Stimulated activated CD4-positive, alpha-beta T cell treated with anti-CD3 and anti-CD28 coated beads, Interleukin-1b, Interleukin-23, amount 100 ng/mL, for 1 hour (primary cell): Measurements from ENCODE around the gene DCTD.

Experiments used
- DNase-seq, 2 donors: peaks; one replicate each; pipeline ENCODE4 v3.0.0-alpha.2; 2020; ENCODE audit warnings: low read depth in 2 of 2

The DCTD gene

GRCh38 chr4:182893474-182894080 lies 23.6 kb downstream of the DCTD start:
- no peak for DNase-seq

- DNase-seq: no peak
Observed at GRCh38 chr4:182893047-182893446, 24.1 kb downstream of the DCTD start.

- DNase-seq: no peak
Observed at GRCh38 chr4:182890202-182890601, 27.0 kb downstream of the DCTD start.

DNA sequence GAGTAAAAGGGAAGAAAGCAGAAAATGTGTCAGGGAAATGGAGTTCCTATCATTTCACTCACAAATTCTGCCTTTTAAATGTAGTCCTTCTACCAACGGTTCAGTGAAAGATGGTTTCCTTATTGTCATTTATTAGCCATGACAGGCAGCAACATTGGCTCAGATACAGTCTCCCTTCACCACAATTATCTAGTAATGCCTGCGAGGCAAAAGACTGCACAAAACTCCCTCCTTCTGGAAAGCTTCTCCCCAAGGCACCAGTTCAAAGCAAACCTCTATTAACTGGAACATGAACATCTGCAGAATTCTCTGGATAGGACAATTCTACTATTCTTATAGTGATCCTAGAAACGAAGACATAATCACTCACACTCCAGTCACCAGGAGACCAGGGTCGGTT lies 28.3 kb downstream of the DCTD start:
- no peak for DNase-seq

- DNase-seq: no peak
Observed at GRCh38 chr4:182886768-182887167, 30.4 kb downstream of the DCTD start.

DNA sequence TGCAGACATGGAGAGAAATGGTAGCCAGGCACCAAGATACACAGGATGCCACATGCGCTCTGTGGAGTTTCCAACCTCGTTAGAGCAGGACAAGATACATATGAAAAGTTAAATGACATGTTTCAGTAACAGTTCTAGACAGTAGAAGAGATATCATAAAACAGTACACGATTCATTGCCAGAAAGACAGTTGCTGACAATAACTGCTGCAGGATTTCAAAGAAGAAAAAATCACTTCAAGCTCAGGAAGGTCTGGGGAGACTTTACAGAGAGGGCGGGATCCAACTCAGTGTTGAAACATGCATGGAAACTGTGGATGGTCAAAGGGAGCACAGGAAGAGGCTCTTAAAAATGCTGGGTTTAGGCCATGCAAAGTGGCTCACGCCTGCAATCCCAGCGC lies 31.0 kb downstream of the DCTD start:
- DNase-seq: no peak

- DNase-seq: no peak
Observed at GRCh38 chr4:182885738-182886077, 31.5 kb downstream of the DCTD start.

- no peak for DNase-seq
Observed at GRCh38 chr4:182885022-182885737, 32.0 kb downstream of the DCTD start.

DNA sequence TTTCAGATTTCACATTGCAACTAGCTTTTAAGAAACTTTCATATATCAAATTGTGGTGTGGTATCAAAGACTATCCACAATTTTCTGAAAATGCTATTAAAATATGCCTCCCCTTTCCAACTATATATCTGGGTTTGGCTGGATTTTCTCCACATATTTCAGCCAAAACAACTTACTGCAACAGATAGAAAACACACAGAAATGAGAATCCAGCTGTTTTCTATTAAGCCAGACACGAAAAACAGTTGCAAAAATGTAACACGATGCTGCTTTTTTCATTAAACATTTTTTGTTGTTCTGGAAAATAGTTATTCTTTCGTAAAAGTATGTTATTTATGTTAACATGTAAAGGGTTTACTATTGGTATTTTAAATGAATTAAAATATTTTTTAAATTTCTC lies 33.1 kb downstream of the DCTD start:
- no peak for DNase-seq

DNA sequence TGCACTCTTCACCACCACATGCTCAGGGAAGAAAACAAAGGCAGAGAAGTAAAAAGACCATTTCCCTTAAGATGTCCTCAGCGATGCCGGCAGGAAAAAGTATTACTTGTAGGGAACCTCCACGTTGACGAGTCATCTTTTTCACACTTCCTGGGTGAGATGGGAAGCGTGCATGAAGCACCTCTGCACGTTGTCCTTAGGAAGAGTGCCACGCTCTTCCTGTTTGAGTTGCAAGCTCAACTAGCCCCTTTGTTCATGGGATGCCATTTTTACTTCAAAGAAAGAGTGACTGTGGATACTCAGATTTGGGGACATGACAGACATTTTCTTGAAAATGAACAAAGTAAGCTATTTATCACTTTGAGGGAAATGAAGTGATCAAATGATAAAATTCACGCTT lies 33.8 kb downstream of the DCTD start:
- no peak for DNase-seq

- DNase-seq: no peak
Observed at GRCh38 chr4:182881914-182882313, 35.3 kb downstream of the DCTD start.

DNA sequence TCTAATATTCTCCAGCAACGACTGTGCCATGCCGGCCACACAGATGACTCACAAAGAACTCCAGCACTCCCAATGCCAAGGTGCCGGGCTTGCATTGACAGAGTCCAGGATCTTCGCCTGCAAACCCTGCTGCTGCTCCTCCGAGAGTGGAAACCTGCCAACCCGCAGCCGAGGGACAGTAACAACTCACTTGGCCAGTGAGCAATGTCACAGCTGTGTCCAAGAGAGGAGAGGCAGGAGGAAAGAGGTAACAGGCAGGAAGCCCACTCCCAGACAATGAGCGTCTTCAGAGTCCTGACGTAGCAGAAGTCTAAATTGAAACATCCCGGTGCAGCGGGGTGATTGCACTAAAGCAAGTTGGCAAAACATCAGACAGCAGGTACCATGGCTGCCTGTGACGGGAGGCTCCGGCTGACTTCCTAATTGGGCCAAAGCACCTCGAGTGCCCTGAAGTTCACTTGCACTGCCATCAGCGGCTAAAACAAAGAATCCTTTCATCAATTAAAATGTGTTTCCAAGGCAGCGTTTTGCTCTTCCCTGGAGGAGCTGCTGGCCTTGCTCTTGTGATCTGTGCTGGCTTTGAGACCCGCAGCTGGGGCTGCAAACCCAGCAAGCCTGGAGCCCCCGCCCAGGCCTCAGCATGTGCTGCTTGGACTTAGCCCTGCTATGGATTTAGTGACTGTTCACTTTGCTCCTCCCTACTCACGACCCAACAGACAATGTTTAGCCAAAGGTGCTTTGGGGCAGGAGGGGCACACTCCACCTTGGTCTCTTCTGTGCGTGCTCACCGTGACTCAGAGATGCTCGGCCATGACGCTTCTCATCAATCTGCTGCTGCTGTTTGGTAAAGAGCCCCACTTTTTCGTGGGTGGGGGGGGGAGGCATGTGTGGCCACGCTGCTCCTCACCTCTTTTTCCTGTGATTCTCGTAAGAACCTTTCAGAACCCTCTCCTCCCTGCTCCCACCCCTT lies 36.5 kb downstream of the DCTD start:
- DNase-seq: no peak

GRCh38 chr4:182879913-182880312 lies 37.3 kb downstream of the DCTD start:
- DNase-seq: no peak

GRCh38 chr4:182878633-182879495 lies 38.3 kb downstream of the DCTD start:
- DNase-seq: no peak

DNA sequence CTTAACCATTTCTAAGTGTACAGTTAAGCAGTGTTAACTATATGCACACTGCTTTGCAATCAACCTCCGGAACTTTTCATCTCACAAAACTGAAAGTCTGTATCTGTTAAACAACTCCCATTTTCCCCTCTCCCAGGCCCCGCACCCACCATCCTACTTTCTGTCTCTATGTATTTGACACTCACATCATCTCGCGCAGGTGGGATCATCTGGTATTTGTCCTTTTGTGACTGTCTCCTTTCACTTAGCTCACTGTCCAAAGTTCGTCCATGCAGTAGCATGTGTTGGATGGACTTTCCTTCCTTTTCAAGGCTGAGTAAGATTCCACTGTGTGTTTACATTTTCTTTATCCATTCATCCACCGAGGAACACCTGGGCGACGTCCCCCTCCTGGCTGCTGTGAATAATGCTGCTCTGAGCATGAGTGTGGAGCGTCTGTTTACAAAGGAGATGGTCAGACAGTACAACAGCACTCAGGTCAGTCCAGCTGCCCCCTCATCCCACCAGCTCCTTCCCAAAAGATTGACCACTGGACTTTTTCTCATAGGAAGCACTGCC lies 39.8 kb downstream of the DCTD start:
- DNase-seq: no peak

GRCh38 chr4:182876427-182876826 lies 40.8 kb downstream of the DCTD start:
- no peak for DNase-seq

- no peak for DNase-seq
Observed at GRCh38 chr4:182875453-182876405, 41.5 kb downstream of the DCTD start.

- no peak for DNase-seq
Observed at GRCh38 chr4:182874797-182875345, 42.3 kb downstream of the DCTD start.

DNA sequence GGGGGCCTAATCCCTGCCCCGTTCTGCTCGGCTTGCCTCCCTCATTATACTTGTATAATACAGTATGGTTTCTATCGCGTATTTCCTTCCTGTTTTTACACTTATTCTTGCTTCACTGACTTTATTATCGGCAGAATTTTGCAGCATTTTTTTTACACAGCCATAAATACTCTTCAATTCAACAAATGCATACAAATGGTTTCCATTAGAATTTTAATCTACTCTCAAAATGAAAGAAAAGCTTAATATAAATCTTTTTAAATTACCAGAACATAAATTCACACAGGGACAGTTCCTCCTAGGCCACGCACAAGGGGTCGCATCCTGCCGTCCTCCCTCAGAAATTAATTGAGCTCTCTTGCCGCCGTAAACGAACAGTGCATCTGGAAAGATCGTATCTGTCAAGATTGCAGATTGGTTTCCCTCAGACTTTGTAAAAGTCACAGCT lies 42.9 kb downstream of the DCTD start:
- DNase-seq: no peak

DNA sequence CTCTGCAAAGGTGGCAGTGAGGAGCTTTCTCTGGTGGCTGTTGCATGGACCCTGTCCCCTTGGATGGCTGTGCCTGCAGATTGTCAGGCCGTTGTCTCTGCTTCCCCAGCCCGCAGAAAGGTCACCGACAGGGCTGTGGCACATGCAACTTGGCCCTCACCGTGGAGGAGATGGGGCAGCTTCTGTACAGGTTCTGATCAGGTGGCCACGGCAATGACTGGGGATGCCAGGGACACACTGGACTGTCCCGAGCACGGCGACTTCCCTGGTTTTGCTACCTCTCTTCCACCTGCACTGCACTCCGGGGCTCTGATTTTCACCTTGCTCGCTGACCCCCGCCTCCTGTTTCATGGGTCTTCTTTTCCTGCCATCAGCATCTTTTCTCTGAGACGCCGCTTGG lies 43.5 kb downstream of the DCTD start:
- DNase-seq: no peak
